GM12878 (cell line): Measurements from ENCODE around the gene FJX1.

Experiments
- ETV6 ChIP-seq, 2 experiments: fragments of 450-650 bp in 1 of 2; IDR thresholded peaks in 1 of 2; conservative IDR thresholded peaks in 1 of 2; 2 replicates each; pipeline ENCODE4 v1.6.1; 2014; ENCODE audit warnings: antibody characterized with exemption in 1 of 2, borderline replicate concordance in 1 of 2, low read depth in 1 of 2, mild to moderate bottlenecking in 1 of 2, moderate library complexity in 1 of 2
- EZH2 ChIP-seq: IDR thresholded peaks from 2 replicates; pipeline ENCODE4 v1.6.1; 2012; ENCODE audit warnings: low read depth, mild to moderate bottlenecking, control low read depth, inconsistent platforms, low read length, borderline replicate concordance; ENCODE audit not compliant: control insufficient read depth
- HDAC2 ChIP-seq: fragments of 200-600 bp; sonication (generic); IDR thresholded peaks from 2 replicates; pipeline ENCODE4 v1.6.1; 2017
- KAT2A ChIP-seq: conservative IDR thresholded peaks from 2 replicates; pipeline ENCODE4 v1.6.1; 2011; ENCODE audit warnings: low read depth, low read length; ENCODE audit not compliant: control insufficient read depth
- POLR2A ChIP-seq: IDR thresholded peaks from 2 replicates; pipeline ENCODE4 v1.6.1; 2011; ENCODE audit warnings: low read depth, mild to moderate bottlenecking, low read length

DNA sequence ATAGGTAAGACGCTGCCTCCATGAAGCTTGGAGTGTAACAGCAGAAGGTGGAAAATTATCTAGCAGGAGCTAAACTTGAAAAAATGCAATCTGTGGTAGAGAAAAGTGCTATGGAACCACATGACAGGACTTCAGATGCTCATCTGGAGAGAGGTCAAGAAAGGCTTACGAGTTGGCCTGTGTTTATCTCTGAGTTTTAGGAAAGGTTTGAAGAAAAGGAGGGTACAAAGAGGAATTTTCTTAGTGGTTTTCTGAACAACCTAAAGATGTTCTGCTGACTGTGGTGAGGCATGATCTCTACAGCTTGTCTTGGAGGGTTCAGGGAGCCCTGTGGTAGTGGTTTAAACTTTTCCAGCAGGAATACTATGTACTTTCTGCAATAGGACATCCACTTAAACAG is 8.2 kb downstream of the FJX1 start:
- no peak for TF ChIP-seq HDAC2
- TF ChIP-seq EZH2: no peak
- TF ChIP-seq ETV6 (conservative IDR thresholded peaks at IDR 0.05 in 1 of 2, IDR thresholded peaks at IDR 0.05 in 1 of 2; ENCODE audit: borderline replicate concordance in 1 of 2, low read depth in 1 of 2): no peak
- no peak for TF ChIP-seq POLR2A
- TF ChIP-seq KAT2A: no peak
